ENCODE measurements around the gene RPGRIP1L. TPM values are rescaled to one million over a fixed set of nuclear protein-coding genes. Genes with fewer than 3 reads are reported as not detected.

Gene RPGRIP1L
- total RNA-seq, 6 experiments from 2014 or later, result 16.3 to 19.1 (median 18.4) TPM

GRCh38 chr16:53726625-53727024, 23.0 kb upstream of the RPGRIP1L start:
- no peaks in the 10 kb centered on the region for H3K27me3 Mint-ChIP-seq (ENCODE audit: insufficient read depth)
- DNase-seq, result peak; percentile 4

GRCh38 chr16:53721017-53721416, 17.4 kb upstream of the RPGRIP1L start:
- H3K27me3 Mint-ChIP-seq (ENCODE audit: insufficient read depth), result no peaks in the 10 kb centered on the region
- TF ChIP-seq, protein P1, sequence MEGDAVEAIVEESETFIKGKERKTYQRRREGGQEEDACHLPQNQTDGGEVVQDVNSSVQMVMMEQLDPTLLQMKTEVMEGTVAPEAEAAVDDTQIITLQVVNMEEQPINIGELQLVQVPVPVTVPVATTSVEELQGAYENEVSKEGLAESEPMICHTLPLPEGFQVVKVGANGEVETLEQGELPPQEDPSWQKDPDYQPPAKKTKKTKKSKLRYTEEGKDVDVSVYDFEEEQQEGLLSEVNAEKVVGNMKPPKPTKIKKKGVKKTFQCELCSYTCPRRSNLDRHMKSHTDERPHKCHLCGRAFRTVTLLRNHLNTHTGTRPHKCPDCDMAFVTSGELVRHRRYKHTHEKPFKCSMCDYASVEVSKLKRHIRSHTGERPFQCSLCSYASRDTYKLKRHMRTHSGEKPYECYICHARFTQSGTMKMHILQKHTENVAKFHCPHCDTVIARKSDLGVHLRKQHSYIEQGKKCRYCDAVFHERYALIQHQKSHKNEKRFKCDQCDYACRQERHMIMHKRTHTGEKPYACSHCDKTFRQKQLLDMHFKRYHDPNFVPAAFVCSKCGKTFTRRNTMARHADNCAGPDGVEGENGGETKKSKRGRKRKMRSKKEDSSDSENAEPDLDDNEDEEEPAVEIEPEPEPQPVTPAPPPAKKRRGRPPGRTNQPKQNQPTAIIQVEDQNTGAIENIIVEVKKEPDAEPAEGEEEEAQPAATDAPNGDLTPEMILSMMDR (IDR thresholded peaks at IDR 0.05), result no peak
- peaks cover 31% of the 10 kb centered on the region for H3K4me1 Mint-ChIP-seq (ENCODE audit: low read depth)
- H3K9me3 Mint-ChIP-seq, result no peaks in the 10 kb centered on the region
- H3K4me3 Mint-ChIP-seq, result no peak overlapping the region
- H3K36me3 Mint-ChIP-seq (ENCODE audit: low read depth), result no peaks in the 10 kb centered on the region
- no peak overlapping the region for H3K27ac Mint-ChIP-seq
- DNase-seq, result no peak

More at GRCh38 chr16:53726625-53727024, 23.0 kb upstream of the RPGRIP1L start:
- Mint-ChIP-seq H3K4me3 (no peak overlapping the region), H3K4me1 (ENCODE audit: low read depth) (peaks cover 23% of the 10 kb centered on the region), H3K27ac (no peak overlapping the region), H3K36me3 (ENCODE audit: low read depth) (peaks cover 7% of the 10 kb centered on the region; the same call in 1 of the 2 replicates), H3K9me3 (no peaks in the 10 kb centered on the region)
- TF ChIP-seq, protein P1 (IDR thresholded peaks at IDR 0.05), result no peak

DNA sequence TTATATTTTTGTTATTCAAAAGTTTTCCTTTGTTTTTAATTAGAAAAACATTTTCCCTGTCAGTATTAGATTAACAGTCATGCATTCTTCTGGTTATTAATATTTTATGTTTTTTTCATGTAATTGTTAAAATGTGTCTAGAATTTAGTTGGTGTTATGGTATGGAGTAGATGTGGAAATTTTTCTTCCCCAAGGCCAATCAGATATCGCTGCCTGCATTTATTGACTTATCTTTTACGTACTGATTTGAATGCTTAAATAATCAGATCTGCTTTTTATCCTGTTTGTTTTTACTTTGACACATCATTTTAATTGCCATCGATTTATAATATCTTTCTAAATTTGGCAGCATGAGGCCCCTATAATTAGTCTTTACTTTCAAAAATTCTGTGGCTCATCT, 13.9 kb upstream of the RPGRIP1L start:
- Mint-ChIP-seq H3K4me3 (no peak overlapping the region), H3K9me3 (no peaks in the 10 kb centered on the region), H3K27me3 (ENCODE audit: insufficient read depth) (no peaks in the 10 kb centered on the region), H3K4me1 (ENCODE audit: low read depth) (peaks cover 43% of the 10 kb centered on the region), H3K36me3 (ENCODE audit: low read depth) (0 out of 2 replicates have a peak, but pooled peaks cover 4% of the 10 kb centered on the region), H3K27ac (no peak overlapping the region)
- TF ChIP-seq, protein P1 (IDR thresholded peaks at IDR 0.05), result no peak
- DNase-seq, result no peak

- H3K4me1 Mint-ChIP-seq (ENCODE audit: low read depth), result peaks cover 43% of the 10 kb centered on the region
- H3K36me3 Mint-ChIP-seq (ENCODE audit: low read depth), result 0 out of 2 replicates have a peak, but pooled peaks cover 4% of the 10 kb centered on the region
- no peaks in the 10 kb centered on the region; the same call in 1 of the 2 replicates for H3K27me3 Mint-ChIP-seq (ENCODE audit: insufficient read depth)
- no peaks in the 10 kb centered on the region for H3K9me3 Mint-ChIP-seq
- TF ChIP-seq, protein P1 (IDR thresholded peaks at IDR 0.05), result no peak
- no peak overlapping the region for H3K27ac Mint-ChIP-seq
- no peak overlapping the region for H3K4me3 Mint-ChIP-seq
- DNase-seq, result no peak
Observed at GRCh38 chr16:53715023-53715384, 11.3 kb upstream of the RPGRIP1L start.

- Mint-ChIP-seq H3K4me3 (no peak overlapping the region), H3K27me3 (ENCODE audit: insufficient read depth) (no peaks in the 10 kb centered on the region; the same call in 1 of the 2 replicates), H3K36me3 (ENCODE audit: low read depth) (0 out of 2 replicates have a peak, but pooled peaks cover 4% of the 10 kb centered on the region), H3K9me3 (no peaks in the 10 kb centered on the region), H3K27ac (no peak overlapping the region), H3K4me1 (ENCODE audit: low read depth) (peaks cover 43% of the 10 kb centered on the region)
- DNase-seq, result no peak
- TF ChIP-seq, protein P1 (IDR thresholded peaks at IDR 0.05), result no peak
Observed at GRCh38 chr16:53714205-53715022, 10.8 kb upstream of the RPGRIP1L start.

All from HFFc6 (cell line).